ENCODE measurements around the gene CDC42SE2.
"Not testable (repeated sequence)": the region's sequence is repeated elsewhere in the genome, so short reads cannot be mapped to it uniquely, and the experiment has no call there.

The CDC42SE2 gene

DNA sequence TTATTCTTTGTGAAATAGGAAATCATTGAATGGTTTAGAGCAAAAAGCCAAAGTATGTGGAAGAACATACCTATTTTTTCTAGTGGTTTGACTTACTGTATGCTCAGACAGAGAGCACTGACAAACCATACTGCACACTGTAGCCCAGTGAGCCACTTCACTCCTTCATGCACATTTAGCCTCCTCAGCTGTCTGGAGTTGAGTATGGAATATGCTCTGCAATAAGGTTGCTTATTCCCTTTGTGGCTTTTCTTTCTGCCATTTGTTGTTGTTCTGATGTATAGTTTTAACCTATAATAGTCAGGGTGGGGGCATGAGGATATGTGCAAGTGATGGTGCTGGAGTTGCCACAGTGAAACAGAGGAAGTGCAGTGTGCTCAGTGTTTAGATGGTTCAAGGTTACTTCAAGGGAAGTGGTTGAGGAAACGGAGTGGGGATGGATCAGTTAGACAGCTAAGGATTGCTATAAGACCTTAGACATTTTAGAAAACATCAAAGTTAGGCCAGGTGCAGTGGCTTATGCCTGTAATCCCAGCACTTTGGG, 100.7 kb downstream of the CDC42SE2 start:
- no peak for DNase-seq (ENCODE audit: low read depth, low spot score)

GRCh38 chr5:131366428-131366827, 102.6 kb downstream of the CDC42SE2 start:
- DNase-seq (ENCODE audit: low read depth, low spot score): no peak

DNA sequence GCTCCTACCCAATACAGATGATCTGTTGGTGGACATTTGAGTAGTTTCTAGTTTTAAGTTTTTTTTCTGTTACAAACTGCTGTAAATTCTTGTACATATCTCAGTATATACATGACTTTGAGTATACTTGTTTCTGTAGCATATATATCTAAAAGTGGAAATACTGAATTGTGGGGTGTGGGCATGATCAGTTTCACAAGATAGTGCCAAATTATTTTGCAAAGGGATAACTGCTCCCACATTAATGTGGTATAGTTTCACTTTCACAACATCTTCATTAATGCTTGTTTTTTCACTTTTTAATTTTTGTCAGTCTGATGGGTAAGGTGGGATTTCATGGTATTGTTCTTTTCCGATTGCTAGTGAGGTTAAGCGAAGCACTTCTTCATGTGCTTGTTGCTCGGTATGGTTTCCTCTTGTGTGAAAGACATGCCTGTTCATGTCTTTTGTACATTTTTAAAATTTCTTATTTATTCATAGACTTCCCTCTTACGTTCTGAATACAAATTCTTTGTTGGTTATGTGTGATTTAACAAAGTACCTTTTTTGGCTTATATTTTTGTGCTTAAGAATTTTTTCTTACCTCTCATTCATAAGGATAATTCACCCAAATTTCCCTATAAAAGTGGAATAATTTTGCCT, 103.5 kb downstream of the CDC42SE2 start:
- DNase-seq (ENCODE audit: low read depth, low spot score): no peak

GRCh38 chr5:131368866-131369265, 105.0 kb downstream of the CDC42SE2 start:
- no peak for DNase-seq (ENCODE audit: low read depth, low spot score)

- no peak for DNase-seq (ENCODE audit: low read depth, low spot score)
These were observed 105.7 kb downstream of the CDC42SE2 start for GRCh38 chr5:131369558-131369957.

DNA sequence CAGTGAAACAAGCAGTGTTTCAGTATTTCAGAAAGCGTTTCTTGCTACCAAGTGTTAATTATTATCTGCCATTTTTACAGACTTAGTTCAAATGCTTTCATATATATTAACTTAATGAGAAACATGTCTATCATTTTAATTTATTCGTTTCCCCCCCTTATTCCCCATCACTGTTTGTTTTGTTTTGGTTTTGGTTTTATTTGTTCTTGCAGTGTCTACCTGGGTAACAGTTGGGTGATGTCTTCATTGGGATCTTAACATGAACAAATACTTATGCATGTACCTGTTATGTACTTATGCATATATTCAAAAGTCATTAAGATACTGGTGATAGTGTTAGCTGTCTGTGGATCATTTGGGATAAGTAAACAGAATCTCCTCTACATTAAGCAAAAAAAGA, 108.0 kb downstream of the CDC42SE2 start:
- no peak for DNase-seq (ENCODE audit: low read depth, low spot score)

DNA sequence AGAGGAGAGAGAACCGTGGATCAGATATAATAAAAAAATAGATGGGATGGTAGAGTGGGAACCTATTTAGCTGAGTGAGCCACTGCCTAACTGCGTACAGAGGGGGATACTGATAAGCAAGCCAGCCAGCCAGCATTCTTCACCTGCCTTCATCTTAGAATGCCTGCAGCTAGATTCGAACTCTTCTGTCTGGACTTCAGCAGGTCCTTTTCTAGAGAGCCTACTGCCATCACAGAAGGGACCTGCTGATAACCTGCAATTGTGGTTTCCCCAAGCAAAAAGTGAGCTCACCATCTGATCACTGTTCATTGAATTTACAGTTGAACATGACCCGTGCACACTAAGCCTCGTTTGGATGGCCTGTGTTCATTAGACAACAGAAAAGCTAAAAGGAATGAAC, 109.4 kb downstream of the CDC42SE2 start:
- peak; percentile 42 for DNase-seq (ENCODE audit: low read depth, low spot score)

DNA sequence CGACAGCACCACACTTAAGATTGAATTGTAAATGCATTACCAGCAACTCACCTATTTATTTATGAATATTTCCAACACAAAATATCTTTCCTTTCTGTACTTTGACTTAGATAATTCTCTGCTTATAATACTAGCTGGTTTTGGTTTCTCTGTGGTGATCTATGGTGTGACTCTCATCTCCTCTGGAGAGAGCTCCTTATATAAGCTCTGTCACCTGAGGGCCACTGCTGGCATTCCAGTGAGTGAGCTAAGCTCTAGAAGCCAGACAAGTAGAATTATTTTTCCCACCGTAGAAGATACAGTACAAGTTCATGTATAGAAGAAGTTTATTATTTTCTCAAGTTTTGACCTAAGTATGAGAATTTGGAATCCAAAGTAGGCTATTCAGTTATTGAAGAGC, 111.5 kb downstream of the CDC42SE2 start:
- no peak for DNase-seq (ENCODE audit: low read depth, low spot score)

GRCh38 chr5:131377346-131377745, 113.5 kb downstream of the CDC42SE2 start:
- no peak for DNase-seq (ENCODE audit: low read depth, low spot score)

GRCh38 chr5:131377785-131378325, 114.0 kb downstream of the CDC42SE2 start:
- DNase-seq (ENCODE audit: low read depth, low spot score): no peak

DNA sequence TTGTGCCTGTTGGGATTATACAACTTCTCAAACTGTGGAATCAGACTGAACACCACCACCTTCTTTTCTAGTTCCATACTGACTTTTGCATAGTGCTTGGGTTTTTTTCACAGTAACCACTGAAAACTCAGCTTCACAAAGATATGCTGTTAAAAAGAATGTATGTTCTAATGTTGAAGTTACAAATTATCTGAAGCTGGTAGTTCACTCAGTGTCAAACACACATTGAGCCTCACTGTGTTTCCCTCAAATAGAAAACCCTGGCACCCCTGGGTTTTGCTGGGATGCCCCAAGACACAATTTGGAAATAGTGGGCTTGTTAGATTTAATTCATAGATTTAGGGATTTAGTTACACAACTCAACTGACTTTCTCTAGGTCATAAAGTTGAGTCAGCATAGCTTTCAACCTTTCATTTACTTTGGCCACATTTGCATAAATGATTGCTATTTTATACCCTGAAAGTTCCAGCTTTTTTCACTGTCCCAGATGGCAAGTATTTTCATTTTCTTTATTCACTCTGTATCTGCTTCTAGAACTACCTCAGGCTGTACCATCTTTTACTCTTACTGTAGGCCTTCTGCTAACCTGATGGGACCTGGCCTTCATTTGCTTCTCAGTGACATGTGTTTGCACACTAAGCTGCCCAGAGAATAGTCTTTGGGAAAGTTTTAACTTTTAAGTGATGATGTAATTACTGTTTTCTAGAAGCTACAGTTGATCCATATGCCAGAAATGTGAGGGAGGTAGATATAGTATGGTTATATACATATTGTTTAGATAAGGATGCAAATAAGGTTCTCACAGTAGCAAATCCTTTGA, 115.1 kb downstream of the CDC42SE2 start:
- DNase-seq (ENCODE audit: low read depth, low spot score): no peak

- no peak for DNase-seq (ENCODE audit: low read depth, low spot score)
These were observed 115.9 kb downstream of the CDC42SE2 start for GRCh38 chr5:131379723-131380122.

GRCh38 chr5:131380238-131380637, 116.4 kb downstream of the CDC42SE2 start:
- not testable (repeated sequence) for DNase-seq (ENCODE audit: low read depth, low spot score)

DNA sequence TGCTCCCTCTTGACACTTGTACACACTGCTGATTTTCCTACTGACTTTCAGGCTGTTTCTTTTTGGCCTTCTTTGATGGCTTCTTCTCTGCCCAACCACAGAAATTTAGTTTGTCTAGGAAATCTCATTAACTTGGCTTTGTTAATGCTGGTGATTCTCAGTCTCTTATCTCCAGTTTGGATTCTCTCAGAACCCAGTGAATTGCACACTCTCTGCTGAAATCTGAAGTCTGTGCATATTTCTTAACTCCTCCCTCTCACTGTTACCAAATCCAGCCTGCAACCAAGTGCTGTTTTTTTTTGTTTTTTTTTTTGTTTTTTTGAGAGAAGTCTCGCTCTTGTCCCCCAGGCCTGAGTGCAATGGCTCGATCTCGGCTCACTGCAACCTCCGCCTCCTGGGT, 117.2 kb downstream of the CDC42SE2 start:
- DNase-seq (ENCODE audit: low read depth, low spot score): no peak

- DNase-seq (ENCODE audit: low read depth, low spot score): no peak
These were observed 117.9 kb downstream of the CDC42SE2 start for GRCh38 chr5:131381777-131382176.

- DNase-seq (ENCODE audit: low read depth, low spot score): peak; percentile 82
These were observed 118.8 kb downstream of the CDC42SE2 start for GRCh38 chr5:131382407-131383395.

GRCh38 chr5:131384173-131384572, 120.3 kb downstream of the CDC42SE2 start:
- no peak for DNase-seq (ENCODE audit: low read depth, low spot score)

- no peak for DNase-seq (ENCODE audit: low read depth, low spot score)
These were observed 120.9 kb downstream of the CDC42SE2 start for GRCh38 chr5:131384616-131385214.

- DNase-seq (ENCODE audit: low read depth, low spot score): no peak
These were observed 122.3 kb downstream of the CDC42SE2 start for GRCh38 chr5:131386124-131386523.

- DNase-seq (ENCODE audit: low read depth, low spot score): no peak
These were observed 122.9 kb downstream of the CDC42SE2 start for GRCh38 chr5:131386779-131387178.

GRCh38 chr5:131387255-131387654, 123.4 kb downstream of the CDC42SE2 start:
- DNase-seq (ENCODE audit: low read depth, low spot score): no peak
